Measurements from ENCODE around the gene XPR1.
A peak's percentile ranks its signal among the peaks of the same experiment; 100 is the strongest.
"Not testable (repeated sequence)": the region's sequence is repeated elsewhere in the genome, so short reads cannot be mapped to it uniquely, and the experiment has no call there.

The XPR1 gene

GRCh38 chr1:180842491-180843275, 210.9 kb downstream of the XPR1 start:
- no peak for DNase-seq

DNA sequence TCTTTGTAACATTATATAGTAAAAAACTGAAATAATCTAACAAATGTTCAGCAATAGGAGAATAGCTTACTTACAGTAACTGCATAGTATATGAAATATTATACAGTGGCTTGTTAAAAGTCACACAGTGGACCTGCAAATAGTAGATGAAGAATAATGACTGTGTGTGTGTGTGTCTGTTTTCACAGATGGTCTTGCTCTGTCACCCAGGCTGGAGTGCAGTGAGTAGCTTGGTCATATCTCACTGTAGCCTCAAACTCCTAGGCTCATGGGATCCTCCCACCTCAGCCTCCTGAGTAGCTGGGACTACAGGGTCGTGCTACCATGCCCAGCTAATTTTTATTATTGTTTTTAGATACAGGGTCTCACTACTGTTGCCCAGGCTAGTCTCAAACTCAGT, 213.5 kb downstream of the XPR1 start:
- no peak for DNase-seq

DNA sequence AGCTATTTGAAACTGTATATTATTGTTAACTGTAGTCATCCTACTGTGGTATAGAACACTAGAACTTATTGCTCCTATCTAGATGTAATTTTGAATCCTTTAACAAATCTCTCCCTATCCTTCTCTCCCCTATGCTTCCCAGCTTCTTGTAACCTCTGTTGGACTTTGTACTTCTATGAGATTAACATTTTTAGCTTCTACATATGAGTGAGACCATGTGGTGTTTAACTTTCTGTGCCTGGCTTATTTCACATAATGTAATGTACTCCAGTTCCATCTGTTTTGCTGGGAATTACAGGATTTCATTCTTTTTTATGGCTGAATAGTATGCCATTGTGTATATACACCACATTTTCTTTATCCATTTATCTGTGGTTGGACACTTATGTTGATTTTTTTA, 216.4 kb downstream of the XPR1 start:
- no peak for DNase-seq

DNA sequence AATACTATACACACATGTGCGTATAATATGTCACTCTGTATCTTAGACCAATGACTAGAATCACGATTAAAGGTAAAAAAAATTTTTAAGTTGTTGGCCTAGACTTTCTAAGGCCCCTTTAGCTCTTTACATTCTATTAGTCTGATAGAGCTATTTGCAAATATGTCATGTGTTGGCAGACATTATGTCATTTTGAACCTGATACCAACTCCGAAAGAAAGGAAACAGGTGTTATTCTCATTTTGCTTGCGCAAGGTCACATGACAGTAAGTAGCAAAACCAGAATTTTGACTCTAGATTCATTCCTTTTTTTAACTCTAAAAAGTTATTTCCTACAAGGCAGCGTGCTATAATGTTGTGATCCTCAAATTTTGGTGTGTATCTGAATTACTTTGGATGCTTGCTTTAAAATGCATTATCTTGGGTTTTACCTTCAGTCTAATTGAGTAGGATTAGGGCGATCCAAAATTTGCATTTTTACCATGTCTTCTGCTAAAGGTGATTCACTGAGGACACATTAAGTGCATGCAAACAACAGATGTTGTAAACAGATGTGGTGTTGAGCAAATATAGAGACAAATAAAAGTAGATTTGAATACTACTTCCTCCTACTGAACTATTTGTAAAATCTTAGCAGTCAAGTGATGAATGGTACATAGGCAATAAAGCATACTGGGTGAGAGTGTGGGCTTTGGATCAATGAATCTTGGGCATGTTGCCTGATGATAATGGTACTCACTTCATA, 217.4 kb downstream of the XPR1 start:
- DNase-seq: no peak

DNA sequence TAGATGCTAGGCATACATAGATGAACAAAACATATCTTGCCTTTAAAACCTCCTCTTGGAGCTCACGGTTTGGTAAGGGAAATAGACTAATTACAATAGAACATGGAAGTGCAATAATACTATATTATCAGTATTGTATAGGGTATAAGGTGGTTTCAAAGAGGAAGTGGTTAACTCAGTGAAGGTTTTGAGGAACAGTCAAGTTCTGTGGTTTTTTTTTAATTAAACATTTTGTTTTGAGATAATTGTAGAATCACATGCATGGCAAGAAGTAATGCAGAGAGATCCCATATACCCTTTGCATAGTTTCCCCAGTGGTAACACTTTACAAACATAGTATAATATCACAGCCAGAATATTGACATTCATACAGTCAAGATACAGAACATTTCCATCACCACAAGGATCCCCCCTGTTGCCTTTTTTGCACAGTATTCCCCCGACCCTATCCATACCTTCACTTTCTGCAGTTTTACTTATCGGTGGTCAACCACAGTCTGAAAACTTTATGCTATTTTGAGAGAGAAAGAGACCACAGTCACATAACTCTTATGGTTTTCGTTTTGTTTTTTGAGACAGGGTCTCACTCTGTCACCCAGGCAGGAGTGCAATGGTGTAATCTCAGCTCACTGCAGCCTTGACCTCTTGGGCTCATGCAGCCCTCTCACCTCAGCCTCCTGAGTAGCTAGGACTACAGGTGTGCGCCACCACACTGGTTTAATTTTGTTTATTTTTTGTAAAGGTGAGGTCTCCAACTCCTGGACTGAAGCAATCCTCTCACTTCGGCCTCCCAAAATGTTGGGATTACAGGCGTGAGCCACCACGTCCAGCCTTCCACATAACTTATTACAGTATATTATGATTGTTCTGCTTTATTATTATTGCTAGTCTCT, 220.4 kb downstream of the XPR1 start:
- no peak for DNase-seq

DNA sequence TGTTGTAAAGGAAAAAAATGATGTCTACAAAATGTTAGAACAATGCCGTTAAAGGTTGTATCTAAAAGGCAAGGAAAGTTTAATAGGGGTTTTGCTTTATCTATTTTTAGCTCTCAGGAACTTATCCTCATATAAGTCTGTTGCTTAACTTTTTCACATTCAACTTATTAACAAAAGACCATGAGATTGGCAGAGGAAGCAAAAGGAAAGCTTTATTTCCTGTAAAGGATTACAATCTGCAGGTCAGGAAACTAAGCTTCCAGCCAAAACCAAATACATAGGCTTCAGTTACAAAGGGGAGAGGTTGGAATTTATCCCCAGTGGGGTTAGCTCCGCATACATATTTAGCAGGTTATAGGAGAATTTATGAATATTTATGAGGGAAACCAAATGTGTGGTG, 222.2 kb downstream of the XPR1 start:
- DNase-seq: no peak

- no peak for DNase-seq
Observed at GRCh38 chr1:180854456-180854855, 222.6 kb downstream of the XPR1 start.

DNA sequence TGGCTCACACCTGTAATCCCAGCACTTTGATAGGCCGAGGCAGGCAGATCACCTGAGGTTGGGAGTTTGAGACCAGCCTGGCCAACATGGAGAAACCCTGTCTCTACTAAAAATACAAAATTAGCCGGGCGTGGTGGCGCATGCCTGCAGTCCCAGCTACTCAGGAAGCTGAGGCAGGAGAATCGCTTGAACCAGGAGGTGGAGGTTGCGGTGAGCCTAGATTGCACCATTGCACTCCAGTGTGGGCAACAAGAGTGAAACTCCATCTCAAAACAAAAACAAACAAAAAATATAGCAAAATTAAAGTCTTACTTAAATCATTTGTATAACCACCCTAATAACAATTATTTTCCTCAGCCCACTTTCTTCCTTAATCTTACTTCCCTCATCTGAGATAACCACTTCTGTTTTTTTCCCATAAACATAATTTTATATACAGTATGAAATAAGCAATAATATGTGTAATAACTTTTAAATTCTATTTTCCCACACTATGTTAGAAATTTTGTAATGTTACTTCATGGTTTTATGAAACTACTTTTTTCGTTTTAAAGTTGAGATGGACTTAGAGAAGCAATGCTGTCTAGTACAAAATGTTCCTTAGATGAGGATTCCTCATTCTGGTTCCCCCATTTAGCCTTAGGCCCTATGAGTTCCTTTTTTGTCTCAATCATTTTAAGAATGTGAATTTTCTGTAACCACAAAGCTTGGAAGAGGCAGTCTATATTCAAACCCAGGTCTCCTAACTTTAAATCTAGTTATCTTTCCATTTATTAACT, 226.3 kb downstream of the XPR1 start:
- DNase-seq: not testable (repeated sequence)

GRCh38 chr1:180859306-180859705, 227.5 kb downstream of the XPR1 start:
- DNase-seq: no peak

- DNase-seq: no peak
Observed at GRCh38 chr1:180860535-180860934, 228.7 kb downstream of the XPR1 start.

GRCh38 chr1:180862305-180862704, 230.5 kb downstream of the XPR1 start:
- DNase-seq: no peak

DNA sequence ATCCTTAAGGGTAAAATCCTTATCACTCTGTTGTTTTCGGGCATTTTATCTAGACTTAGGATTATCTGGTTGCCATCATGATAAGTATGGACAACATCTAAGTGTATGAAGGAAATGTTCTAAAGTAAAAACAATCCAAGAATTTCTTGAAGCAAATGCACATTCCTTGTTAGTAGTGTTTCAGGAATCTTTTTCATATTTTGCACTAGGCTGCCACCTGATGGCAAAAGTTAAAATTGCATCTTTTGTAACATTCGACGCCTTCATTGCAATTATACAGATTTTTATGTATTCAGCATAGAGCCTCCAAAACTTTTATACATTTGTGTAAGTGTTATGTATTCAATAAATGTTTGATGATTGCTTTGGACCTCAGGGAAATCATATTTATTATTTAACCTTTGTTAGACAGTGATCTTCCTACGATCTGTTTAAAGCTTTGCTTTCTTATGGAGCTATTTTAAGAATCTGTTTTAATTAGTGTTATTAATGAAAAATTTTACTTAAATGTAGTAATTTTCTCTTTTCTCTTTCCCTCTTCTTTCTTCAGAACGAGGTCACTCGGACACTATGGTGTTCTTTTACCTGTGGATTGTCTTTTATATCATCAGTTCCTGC, 231.4 kb downstream of the XPR1 start:
- peak; percentile 44 for DNase-seq

GRCh38 chr1:180881806-180882509, 250.1 kb downstream of the XPR1 start:
- no peak for DNase-seq

- DNase-seq: no peak
Observed at GRCh38 chr1:180884588-180885300, 252.9 kb downstream of the XPR1 start.

GRCh38 chr1:180886338-180886737, 254.5 kb downstream of the XPR1 start:
- DNase-seq: no peak

GRCh38 chr1:180887841-180888240, 256.0 kb downstream of the XPR1 start:
- DNase-seq: no peak

- DNase-seq: no peak
Observed at GRCh38 chr1:180888870-180889269, 257.0 kb downstream of the XPR1 start.

- DNase-seq: no peak
Observed at GRCh38 chr1:180889325-180889724, 257.5 kb downstream of the XPR1 start.

- no peak for DNase-seq
Observed at GRCh38 chr1:180892272-180892671, 260.4 kb downstream of the XPR1 start.

GRCh38 chr1:180892675-180893074, 260.9 kb downstream of the XPR1 start:
- DNase-seq: no peak

DNA sequence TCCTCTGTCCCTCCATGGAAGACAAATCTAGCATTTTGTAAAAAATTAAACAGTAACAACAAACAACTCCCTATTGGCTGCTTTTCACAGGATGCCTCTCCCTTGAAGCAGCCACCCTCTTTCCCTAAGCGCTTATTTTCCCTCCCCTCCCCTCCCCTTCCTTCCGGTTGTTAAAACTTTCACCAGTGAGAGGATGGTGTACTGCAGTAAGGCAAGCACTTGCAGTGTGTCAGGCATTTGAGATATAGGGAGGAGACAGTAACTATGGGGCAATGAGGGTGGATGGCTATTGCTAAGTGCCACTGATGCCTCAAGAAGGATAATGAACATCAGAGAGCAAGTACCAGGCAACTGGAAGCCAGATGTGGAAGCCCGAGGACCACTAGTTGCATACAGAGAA, 261.8 kb downstream of the XPR1 start:
- no peak for DNase-seq
